GM10248 (cell line): ENCODE data around the gene PARP15.

Experiments
- CTCF ChIA-PET: fragments of 300-600 bp; sonication (Branson Sonifier 250); formaldehyde crosslinking; extraction: SDS; loops from one replicate; lab custom pipeline; 2021; ENCODE audit warnings: antibody characterized with exemption; lab: Yijun Ruan, JAX
- POLR2A ChIA-PET: fragments of 350-650 bp; sonication (Branson Sonifier 250); formaldehyde crosslinking; extraction: SDS; loops from one replicate; lab custom pipeline; 2020; ENCODE audit warnings: antibody characterized with exemption; lab: Yijun Ruan, JAX
- DNase-seq: peaks from one replicate; pipeline ENCODE4 v3.0.0; 2012; ENCODE audit errors: extremely low spot score
- CTCF ChIP-seq: IDR thresholded peaks from 2 replicates; pipeline ENCODE4 v1.5.1; 2012; ENCODE audit warnings: mild to moderate bottlenecking, low read depth; ENCODE audit errors: extremely low read depth, missing control alignments, control extremely low read depth

PARP15 gene

DNA sequence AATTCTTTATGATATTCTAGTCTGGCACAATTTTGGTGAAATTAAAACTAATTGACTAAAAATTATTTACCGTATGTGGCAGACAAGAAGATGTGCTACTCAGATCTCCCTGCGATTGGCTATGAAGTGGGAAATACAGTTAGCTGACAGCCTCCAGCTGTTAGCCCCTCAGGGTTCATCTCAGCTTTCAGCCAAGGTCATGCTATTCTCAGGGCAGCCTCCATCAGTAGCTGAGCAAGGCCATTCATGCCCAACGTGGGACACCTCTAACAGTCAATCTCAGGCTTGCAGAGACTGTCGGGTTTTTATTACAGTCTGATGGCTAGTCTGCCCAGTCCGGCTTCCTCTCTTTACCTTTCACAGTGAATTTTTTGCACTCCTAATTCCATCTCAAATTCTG, 20.1 kb upstream of the PARP15 start:
- ChIA-PET CTCF (interaction anchor here (1.0 to 10.1 kb wide), 6 partner anchors 8 to 173 kb away, joined by 3 to 146 read pairs (median 4); partner anchors contain the start of genes FAM162A and PARP14), POLR2A (no interaction called here)
- no peak for DNase-seq
- TF ChIP-seq CTCF = no peak

DNA sequence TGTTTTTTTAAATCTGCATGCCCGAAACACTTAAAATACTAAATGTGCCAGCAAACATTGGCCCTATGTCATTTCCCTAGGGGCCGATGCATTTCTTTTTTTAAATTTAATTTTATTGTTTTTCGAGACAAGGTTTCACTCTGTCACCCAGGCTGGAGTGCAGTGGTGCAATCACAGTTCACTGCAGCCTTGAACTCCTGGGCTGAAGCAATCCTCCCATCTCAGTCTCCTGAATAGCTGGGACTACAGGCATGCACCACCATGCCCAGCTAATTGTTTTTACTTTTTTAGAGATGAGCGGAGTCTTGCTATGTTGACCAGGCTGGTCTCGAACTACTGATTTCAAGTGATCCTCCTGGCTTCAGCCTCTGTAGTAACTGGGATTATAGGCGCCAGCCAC, 18.8 kb upstream of the PARP15 start:
- no peak for TF ChIP-seq CTCF
- no peak for DNase-seq
- POLR2A ChIA-PET = interaction anchor here (0.7 kb wide), 1 partner anchor 120 kb away, joined by 4 read pairs; no protein-coding TSS in a partner anchor
- CTCF ChIA-PET = interaction anchor here (0.7 to 10.1 kb wide), 13 partner anchors 12 to 175 kb away, joined by 3 to 146 read pairs (median 3); partner anchors contain the start of genes FAM162A and PARP14

DNA sequence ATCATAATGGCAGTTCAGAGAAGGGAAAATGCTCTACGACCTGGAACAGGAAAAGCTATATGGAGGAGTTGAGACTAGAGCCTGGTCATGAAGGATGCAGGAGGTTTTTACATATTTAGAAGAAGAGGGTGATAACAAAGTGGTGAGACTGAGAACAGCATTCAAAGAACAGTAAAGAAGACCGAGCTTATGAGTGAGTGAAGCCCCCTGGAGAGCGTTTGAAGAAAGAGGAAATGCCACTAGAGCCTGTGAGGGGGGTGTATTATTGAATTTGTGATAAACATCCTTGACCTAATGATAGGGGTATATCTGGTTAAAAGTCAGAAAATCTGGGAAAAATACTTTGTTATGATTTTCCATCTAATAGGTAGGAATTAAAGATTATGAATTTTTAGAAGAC, 17.5 kb upstream of the PARP15 start:
- no peak for TF ChIP-seq CTCF
- ChIA-PET POLR2A (no interaction called here), CTCF (interaction anchor here (0.6 to 10.1 kb wide), 15 partner anchors 11 to 214 kb away, joined by 3 to 146 read pairs (median 3); partner anchors contain the start of genes FAM162A and PARP14)
- no peak for DNase-seq

- ChIA-PET POLR2A (no interaction called here), CTCF (interaction anchor here (0.7 to 10.1 kb wide), 8 partner anchors 12 to 194 kb away, joined by 3 to 146 read pairs (median 4); partner anchors contain the start of genes PARP14 and PARP15)
- peak; percentile 77 for DNase-seq
- peak; percentile 69 for TF ChIP-seq CTCF
Measured at GRCh38 chr3:122560680-122561079, 16.8 kb upstream of the PARP15 start.

GRCh38 chr3:122562923-122563716, 14.3 kb upstream of the PARP15 start:
- no peak for DNase-seq
- TF ChIP-seq CTCF = no peak
- ChIA-PET CTCF (interaction anchor here (0.8 to 10.1 kb wide), 3 partner anchors 24 to 461 kb away, joined by 3 to 146 read pairs (median 4); partner anchors contain the start of gene PARP14), POLR2A (interaction anchor here (1.3 kb wide), 1 partner anchor 16 kb away, joined by 3 read pairs; no protein-coding TSS in a partner anchor)

- ChIA-PET POLR2A (interaction anchor here (1.3 kb wide), 1 partner anchor 15 kb away, joined by 3 read pairs; no protein-coding TSS in a partner anchor), CTCF (interaction anchor here (4.5 to 10.1 kb wide), 2 partner anchors 114 to 115 kb away, joined by 28 to 146 read pairs; partner anchors contain the start of gene PARP14)
- no peak for TF ChIP-seq CTCF
Measured at GRCh38 chr3:122563717-122564025, 13.8 kb upstream of the PARP15 start.

More at GRCh38 chr3:122563717-122564025, 13.8 kb upstream of the PARP15 start:
- peak; percentile 28 for DNase-seq
